ENCODE results near the gene CDC14B.
"Not testable (repeated sequence)": the region's sequence is repeated elsewhere in the genome, so short reads cannot be mapped to it uniquely, and the experiment has no call there.

CDC14B gene

DNA sequence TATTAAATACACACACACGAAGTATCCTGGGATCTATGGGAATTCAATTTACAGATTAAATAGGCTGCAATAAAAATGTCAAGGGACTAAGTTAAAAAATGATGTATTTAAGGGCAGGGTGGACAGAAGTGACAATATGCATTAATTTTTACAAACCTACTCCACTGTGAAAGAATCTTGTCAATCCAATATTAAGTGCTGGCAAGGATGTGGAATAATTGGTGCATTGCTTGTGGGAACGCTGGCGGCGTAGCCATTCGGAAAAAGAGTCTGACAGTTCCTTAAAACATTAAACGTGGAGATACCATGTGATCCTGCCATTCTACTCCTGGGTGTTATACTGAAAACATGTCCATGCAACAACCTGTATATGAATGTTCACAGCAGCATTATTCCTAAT is 4.2 kb downstream of the CDC14B start:
- DNase-seq (ENCODE audit: low spot score), result no peak
- TF ChIP-seq, protein P1, sequence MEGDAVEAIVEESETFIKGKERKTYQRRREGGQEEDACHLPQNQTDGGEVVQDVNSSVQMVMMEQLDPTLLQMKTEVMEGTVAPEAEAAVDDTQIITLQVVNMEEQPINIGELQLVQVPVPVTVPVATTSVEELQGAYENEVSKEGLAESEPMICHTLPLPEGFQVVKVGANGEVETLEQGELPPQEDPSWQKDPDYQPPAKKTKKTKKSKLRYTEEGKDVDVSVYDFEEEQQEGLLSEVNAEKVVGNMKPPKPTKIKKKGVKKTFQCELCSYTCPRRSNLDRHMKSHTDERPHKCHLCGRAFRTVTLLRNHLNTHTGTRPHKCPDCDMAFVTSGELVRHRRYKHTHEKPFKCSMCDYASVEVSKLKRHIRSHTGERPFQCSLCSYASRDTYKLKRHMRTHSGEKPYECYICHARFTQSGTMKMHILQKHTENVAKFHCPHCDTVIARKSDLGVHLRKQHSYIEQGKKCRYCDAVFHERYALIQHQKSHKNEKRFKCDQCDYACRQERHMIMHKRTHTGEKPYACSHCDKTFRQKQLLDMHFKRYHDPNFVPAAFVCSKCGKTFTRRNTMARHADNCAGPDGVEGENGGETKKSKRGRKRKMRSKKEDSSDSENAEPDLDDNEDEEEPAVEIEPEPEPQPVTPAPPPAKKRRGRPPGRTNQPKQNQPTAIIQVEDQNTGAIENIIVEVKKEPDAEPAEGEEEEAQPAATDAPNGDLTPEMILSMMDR (IDR thresholded peaks at IDR 0.05; ENCODE audit: extremely low read depth, missing control alignments), result no peak

DNA sequence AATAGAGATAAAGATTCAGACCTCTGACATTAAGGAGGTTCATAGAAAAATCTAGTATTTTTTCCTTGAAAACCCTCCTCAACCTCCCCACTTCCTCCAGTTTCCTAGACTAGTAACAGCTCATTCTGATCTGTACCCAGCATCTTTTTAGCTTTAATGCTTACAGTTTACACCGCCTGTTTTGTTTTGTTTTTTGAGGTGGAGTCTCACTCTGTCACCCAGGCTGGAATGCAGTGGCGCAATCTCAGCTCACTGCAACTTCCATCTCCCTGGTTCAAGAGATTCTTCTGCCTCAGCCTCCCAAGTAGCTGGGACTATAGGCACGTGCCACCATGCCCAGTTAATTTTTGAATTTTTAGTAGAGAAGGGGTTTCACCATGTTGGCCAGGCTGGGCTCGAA is 5.0 kb downstream of the CDC14B start:
- DNase-seq (ENCODE audit: low spot score), result not testable (repeated sequence)

DNA sequence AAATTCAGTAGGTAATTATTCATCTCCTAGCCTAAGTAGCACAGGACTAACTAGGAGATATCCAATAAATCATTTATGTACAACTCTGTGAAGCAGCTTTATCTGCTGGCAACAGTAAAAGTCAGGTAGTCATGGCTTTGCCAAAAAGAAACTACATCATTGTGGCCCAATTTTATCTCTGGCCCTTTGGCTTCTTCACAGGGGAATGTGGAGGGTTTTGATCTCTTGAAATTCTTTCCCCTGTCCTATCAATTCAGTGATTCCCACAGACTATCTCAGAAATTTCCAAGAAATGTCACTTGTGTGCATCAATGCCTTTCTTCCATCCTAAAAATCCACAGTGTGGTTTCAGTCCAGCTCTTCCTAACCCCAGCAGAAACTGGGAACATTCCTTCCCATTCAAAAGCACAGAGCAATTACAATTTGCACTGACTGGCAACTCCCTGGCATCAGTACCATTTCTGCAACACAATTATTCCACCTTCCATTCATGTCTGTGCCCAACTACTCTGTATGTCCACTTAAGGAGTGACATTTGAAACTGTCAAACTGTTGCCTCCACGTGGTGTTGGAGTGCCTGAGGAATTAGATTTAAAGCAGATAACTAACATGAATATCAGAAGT is 6.6 kb downstream of the CDC14B start:
- TF ChIP-seq, protein P1 (IDR thresholded peaks at IDR 0.05; ENCODE audit: extremely low read depth, missing control alignments), result no peak
- DNase-seq (ENCODE audit: low spot score), result no peak

DNA sequence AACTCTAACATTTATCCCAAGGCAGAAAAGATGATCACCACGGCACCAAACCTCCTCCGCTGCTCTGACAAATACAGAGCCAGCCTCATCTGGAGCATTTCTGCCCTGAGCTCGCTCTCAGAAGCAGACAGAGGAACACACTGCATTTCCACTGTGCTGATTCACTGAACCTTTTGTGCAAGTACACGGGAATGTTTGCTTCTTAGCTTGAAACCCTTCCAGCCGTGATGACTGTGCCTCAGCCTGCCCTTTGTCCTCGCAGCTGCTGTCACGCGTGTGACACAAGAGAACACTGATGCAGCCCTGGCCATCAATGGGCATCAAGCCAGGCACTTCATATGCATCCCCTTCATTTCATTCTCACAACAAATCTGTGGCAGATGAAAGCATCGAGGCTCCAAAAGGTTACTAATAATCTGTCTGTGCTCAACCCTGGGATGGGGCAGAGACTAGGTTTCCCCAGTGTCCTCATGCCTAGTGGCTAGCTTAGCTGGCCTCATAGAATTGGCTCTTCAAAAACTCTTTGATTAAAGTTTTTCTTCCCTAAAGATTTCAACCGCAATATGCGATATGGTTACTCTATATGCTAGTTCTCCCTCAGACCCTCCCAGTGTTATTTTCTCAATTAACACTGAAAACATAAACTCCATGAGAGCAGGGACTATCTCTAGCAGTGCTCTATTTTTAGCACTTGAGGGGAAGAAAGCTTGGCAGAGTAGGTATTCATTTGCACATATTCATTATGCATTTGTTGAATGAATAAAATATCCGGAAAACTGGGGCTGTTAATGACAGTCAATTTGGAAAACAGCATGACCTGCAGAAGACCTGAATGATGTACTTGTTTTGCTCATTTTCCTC is 7.3 kb downstream of the CDC14B start:
- TF ChIP-seq, protein P1 (IDR thresholded peaks at IDR 0.05; ENCODE audit: extremely low read depth, missing control alignments), result no peak
- DNase-seq (ENCODE audit: low spot score), result no peak

DNA sequence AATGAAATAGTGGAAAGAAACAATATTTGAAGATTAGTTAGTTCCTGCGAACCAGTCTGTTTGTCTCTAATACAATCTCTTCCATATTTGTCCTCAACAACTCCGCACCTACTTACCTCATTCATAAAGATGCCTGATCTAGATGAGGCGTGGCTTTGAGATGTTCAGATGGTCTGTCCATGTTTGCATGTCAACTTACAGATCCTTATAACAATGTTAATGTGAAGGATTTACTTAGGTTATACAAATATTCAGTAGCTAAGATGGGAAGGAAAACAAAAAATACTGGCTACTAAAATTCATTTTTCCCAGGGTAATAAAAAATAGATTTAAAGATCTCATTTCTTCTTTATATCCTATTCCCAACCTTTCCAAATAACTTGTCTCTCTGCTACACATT is 8.3 kb downstream of the CDC14B start:
- no peak for DNase-seq (ENCODE audit: low spot score)
- TF ChIP-seq, protein P1 (IDR thresholded peaks at IDR 0.05; ENCODE audit: extremely low read depth, missing control alignments), result no peak

DNA sequence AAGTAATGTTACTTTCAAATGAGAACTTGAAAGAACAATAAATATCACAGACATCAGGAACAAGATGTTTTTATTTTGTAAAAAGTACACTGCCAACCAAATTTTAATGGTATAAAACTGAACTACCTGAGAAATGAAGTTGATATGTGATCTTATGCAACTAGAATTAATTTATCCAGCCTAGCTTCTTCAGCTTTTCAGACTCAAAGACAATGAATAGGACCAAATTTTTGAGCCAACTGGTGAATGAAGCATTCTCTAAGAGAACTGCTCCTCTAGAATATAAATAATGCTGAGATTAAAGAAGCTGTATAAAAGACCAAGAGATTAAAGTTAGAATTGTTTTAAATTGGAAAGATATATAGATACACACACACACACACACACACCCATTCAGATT is 9.9 kb downstream of the CDC14B start:
- no peak for DNase-seq (ENCODE audit: low spot score)
- TF ChIP-seq, protein P1 (IDR thresholded peaks at IDR 0.05; ENCODE audit: extremely low read depth, missing control alignments), result no peak

DNA sequence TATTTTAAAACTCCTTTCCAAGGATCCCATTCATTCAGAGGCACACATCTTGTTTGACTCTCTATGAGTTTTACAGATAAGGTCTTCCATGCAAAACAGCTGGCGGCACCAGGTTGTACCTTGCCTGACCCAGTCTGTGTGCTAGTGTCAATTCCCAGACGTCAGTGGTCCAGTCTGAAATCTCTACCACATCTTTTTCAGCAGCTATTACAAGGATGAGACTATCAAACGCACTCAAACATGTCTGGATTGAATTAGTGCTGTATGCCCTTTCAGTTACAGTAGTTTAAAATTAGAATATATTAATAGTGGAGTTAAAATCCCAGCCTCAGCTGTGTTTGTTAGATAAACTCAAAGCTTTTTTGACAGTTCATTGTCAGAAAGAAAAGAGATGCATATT is 11.7 kb downstream of the CDC14B start:
- TF ChIP-seq, protein P1 (IDR thresholded peaks at IDR 0.05; ENCODE audit: extremely low read depth, missing control alignments), result no peak
- DNase-seq (ENCODE audit: low spot score), result no peak
